NCI-H1092 treated with DMSO at 0.1 percent for 48 hours (cell line): ENCODE results near the gene C19orf67.

Experiments
- DNase-seq: peaks from one replicate; lab custom pipeline; 2025; lab: John Stamatoyannopoulos, UW

C19orf67 gene

GRCh38 chr19:14107581-14108461, 22.2 kb upstream of the C19orf67 start:
- no peak for DNase-seq

GRCh38 chr19:14106840-14107239, 21.3 kb upstream of the C19orf67 start:
- no peak for DNase-seq

GRCh38 chr19:14105680-14106079, 20.1 kb upstream of the C19orf67 start:
- no peak for DNase-seq

DNA sequence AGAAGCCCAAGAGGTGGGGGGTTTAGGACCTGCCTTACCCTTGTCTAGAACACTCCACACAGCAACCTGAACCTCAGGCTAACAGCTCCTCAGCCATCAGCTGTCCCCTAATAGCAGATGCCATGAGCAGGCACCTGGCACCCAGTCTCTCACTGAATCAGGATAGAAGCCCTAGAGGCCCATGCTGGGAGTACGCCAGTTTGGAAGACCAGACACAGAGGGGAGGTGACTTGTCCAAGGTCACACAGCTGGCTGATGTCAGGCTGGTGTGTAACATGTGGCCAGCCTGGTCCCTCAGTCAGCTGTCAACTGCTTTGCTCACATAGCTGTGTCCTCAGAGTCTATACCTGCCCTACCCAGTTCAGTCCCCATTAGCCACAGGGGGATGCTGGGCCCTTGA, 17.7 kb upstream of the C19orf67 start:
- no peak for DNase-seq

GRCh38 chr19:14102756-14103155, 17.2 kb upstream of the C19orf67 start:
- no peak for DNase-seq

GRCh38 chr19:14102102-14102696, 16.6 kb upstream of the C19orf67 start:
- DNase-seq = no peak

GRCh38 chr19:14101003-14101545, 15.5 kb upstream of the C19orf67 start:
- no peak for DNase-seq

GRCh38 chr19:14097532-14098151, 12.1 kb upstream of the C19orf67 start:
- no peak for DNase-seq

DNA sequence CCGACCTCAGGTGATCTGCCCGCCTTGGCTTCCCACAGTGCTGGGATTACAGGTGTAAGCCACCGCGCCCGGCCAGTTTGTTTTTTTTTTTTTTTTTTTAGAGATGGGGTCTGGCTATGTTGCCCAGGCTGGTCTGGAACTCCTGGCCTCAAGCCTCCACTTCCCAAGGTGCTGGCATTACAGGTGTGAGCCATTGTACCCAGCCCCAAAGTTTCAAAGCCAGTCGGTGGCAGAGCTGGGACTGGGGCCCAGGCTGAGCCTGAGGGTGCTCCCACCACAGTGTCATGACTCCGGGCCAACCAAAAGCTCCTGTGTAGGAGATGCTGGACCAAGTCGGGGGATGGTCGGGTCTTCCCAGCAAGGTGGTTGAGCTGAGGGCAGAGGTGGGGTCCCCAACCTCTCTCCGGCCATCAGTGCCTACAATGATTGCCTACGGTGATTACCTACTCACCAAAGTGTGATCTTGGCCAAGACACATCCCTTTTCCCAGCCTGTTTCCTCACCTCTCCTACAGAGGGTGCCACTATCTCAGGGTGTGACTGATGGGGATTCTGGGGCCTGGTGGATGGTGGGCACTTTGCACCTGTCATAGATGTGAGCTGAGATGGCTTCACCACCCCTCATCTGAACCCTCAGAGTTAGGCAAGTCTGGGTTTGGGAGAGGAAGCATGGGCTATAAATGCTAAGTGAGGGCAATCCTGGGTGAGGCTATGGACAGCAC, 10.8 kb upstream of the C19orf67 start:
- no peak for DNase-seq

DNA sequence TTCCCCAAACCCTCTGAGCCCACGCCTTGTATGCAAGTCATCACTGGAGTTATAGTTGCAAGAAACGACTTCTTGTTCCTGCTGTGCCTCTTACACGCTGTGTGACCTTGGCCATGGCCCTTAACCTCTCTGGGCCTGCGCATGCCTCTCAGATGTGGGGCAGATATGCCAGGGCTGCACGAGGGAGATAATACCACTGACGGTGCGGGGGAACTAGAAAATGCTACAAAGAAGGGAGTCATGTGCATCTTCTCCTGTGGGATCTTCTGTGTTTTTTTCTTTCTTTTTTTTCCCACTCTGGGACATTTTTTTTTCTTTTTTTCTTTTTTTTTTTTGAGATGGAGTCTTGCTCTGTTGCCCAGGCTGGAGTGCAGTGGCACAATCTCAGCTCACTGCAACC, 9.3 kb upstream of the C19orf67 start:
- no peak for DNase-seq

- no peak for DNase-seq
Observed at GRCh38 chr19:14093117-14093823, 7.7 kb upstream of the C19orf67 start.

DNA sequence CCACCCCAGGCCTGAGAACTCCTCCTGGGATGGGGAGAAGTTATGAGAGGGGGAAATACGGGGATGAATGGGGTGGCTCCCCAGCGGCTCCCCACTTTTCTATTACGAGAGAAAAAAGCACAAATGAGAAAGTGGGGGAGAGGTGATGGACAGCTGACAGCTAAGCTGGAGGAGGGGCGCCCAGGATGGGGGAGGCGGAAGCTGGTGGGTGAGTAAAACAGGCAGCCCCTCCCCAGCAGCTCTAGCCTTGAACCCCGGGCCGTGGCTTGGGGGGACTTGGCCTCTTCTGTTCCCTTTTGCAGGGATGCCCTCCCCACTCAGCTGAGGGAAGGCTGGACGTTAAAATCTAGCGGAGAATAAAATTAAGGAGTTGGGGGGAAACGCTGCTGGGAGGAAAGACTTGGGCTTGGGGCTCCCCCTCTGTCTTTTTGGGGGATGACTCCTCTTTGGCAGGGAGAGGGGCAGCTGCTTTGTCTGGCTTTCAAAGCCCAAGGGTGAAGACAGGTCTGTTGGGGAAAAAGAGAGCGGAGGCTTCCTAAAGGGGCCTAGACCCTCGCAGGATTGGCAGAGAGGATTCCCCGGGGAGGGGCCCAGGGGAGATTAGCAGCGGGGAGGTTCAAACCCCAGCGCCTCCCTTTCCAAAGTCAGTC, 6.4 kb upstream of the C19orf67 start:
- no peak for DNase-seq

DNA sequence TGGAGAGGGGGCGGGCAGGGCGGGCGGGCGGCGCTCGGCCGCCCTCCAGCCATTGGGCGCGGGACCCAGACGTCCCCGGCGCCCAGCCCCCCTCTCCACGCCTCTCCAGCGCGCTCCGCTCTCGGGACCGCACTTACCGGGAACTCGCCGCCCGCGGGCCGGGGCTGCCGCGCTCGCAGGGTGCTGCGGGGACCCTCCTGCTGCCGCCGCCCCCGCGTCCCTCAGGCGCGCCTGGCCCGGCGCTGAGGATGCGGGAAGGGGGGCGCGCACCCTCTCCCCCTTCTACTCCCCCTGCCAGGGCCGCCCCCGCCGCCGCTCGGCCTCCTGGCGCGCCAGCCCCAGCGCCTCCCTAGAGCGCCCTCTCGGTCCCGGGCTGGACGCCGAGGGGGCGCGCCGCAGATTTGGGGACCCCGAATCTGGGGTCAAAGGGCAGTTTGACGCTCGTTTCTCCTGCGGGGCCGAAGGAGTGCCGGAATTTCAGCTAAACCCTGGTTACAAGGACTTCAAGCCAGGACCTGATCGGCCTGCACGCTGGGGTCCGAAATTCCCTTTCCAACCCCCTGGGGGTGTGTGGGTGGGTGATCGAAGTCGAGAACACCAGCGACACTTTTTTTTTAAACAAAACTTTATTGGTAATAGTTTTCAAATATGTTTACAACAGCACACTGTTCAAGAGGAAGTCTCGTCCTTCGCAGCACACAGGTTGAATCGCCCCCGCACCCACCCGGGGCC, 5.7 kb upstream of the C19orf67 start:
- DNase-seq = peak; percentile 59

DNA sequence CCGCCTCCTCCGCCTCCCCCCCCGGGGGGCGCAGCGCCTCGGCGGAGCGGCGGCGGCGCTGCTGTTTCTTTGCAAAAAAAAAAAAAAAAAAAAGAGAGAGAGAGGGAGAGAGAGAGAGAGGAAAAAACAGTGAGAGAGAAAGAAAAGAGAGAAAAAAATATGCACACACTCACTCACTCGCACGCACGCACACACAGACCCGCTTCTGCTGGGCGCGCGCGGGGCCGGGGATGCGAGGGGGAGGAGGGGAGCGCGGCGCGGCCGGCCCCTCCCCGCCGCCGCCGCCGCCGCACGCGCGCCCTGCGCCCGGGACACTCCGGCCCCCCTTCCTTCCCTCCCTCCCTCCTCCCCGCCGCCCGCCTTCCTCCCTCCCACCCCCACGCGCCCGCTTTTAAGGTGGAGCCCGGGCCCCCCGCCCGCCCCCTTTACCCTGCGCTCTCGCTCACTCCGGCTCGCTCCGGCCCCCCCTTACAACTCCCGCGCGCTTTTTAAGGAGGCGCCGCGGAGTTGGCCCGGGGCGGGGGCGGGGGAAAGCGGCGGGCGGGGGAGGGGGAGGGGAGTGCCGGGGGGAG, 5.0 kb upstream of the C19orf67 start, which contains the start of gene SAMD1:
Gene SAMD1 (minus strand): TSS at position 243 of the 572 bp plus-strand sequence.
- peak; percentile 66 for DNase-seq

DNA sequence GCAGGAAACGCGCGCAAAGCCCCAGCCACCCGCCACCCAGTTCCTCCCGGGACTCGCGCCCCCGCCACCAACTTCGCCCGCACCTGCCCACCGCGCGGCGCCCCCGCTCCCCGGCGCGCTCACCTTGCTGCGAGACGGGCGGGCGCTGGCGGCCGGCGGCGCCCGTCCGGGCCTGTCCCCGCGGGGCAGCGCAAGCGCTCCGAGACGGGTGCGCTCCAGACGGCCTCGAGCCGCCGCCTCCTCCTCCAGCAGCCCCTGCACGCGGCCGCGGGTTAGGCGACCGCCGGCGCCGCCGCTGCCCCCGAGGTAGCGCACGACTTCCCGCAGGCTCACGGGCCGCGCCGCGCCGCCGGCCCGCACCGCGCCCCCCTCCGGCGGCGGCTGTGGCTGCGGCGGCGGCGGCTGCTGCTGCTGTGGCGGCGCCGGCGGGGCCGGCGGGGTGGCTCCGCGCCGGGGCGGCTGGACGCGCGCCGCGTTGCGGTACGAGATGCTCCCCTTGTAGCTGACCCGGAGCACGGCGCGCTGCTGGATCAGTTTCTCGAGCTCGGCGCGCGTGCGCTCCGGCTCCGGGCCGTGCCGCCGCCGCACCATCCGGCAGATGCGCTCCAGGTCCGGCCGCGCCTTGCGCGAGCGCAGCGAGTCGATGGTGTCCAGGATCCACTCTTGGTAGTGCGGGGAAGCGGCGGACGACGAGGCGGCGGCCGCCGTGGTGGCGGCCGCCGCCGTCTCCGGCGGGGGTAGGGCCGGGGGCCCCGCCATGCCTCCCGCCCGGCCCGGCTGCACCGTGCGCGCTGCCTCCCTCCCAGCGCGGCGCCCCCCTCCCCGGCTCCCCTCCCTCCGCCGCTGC, 4.3 kb upstream of the C19orf67 start:
- peak; percentile 48 for DNase-seq

DNA sequence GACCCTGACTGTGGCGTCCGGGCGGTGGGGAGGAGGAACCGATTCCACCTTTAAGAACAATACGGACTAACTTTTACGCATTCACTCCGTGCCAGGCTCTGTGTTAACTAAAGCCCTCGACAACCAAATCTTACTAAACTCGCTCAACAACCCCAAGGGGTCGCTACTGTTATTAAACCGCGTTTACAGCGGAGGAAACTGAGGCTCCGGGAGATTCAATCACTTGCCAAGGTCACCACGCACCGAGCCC, 3.8 kb upstream of the C19orf67 start:
- DNase-seq = no peak

DNA sequence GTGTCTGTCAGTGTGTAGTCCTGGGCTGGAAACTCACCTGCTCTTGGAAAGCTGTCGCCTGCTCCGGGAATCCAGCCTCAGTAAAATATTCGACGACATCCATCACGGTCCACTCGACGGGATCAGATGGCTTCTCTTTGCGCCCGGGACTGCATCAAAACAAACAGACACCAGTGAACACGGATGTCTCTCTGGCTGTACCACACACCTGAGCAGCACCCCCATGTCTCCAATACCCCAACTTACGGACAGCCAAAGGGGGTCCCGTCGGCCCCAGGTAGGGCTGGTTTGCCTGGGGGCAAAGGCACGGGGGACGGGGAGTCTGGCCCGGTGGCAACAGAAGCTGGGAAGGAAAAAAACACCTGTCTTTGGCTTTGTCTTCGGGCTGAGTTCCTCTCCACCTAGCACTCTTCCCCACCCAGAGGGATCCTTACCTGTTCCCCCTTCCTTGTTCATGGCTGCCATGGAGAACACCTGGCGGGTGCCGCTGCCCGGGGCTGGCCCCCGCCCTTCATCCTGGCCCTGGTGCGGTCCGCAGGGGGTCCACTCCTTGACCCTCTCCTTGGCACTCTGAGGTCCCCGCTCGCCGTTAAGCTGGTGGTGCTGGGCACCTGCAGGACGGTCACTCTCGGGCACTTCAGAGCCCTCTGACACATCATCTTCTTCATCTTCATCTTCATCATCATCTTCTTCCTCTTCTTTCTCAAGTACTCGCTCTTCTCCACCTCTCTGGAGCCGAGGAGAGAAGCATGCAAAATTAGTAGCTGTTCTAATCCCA, 3.2 kb upstream of the C19orf67 start:
- DNase-seq = no peak

GRCh38 chr19:14086098-14086497, 515 bp upstream of the C19orf67 start:
- DNase-seq = no peak

- DNase-seq = no peak
Observed at GRCh38 chr19:14082675-14082960, 3.0 kb downstream of the C19orf67 start.
